Type B pancreatic cell (in vitro differentiated cells): ENCODE data around the gene PDE8B. TPM values are rescaled to one million over a fixed set of nuclear protein-coding genes. Genes with fewer than 3 reads are reported as not detected.
A peak's percentile ranks its signal among the peaks of the same experiment; 100 is the strongest.

Experiments used
- DNase-seq: peaks from one replicate; pipeline ENCODE4 v3.0.0; 2021; ENCODE audit warnings: mixed read lengths; ENCODE audit not compliant: unreplicated experiment; ENCODE audit errors: extremely low spot score
- H3K27ac Mint-ChIP-seq: 2 replicates; pipeline ENCODE4 v1.8.0; 2021; ENCODE audit warnings: mild to moderate bottlenecking, mixed read lengths
- H3K27me3 Mint-ChIP-seq: 2 replicates; pipeline ENCODE4 v1.8.0; 2021; ENCODE audit warnings: mixed read lengths
- H3K36me3 Mint-ChIP-seq: 2 replicates; pipeline ENCODE4 v1.8.0; 2021; ENCODE audit warnings: mixed read lengths
- H3K4me1 Mint-ChIP-seq: one replicate; pipeline ENCODE4 v1.8.0; 2021; ENCODE audit warnings: mixed read lengths; ENCODE audit not compliant: unreplicated experiment
- H3K4me3 Mint-ChIP-seq: 2 replicates; pipeline ENCODE4 v1.8.0; 2021; ENCODE audit warnings: mild to moderate bottlenecking, mixed read lengths
- H3K9me3 Mint-ChIP-seq: 2 replicates; pipeline ENCODE4 v1.8.0; 2021; ENCODE audit warnings: mixed read lengths
- CTCF ChIP-seq: fragments of 200-600 bp; sonication (generic); conservative IDR thresholded peaks from 2 replicates; pipeline ENCODE4 v1.5.0; 2021; ENCODE audit warnings: antibody characterized with exemption, mild to moderate bottlenecking
- total RNA-seq: library from RNA; stranded (reverse); gene quantifications from 2 replicates; pipeline ENCODE4 v1.2.1, GENCODE V29; 2021; ENCODE audit warnings: low replicate concordance

PDE8B gene
- total RNA-seq, 1 donor from 2014 or later: 16.7 TPM

- TF ChIP-seq CTCF: no peak
- Mint-ChIP-seq H3K27me3 (no peaks in the 10 kb centered on the region), H3K4me1 (peaks cover 17% of the 10 kb centered on the region), H3K36me3 (peaks cover 3% of the 10 kb centered on the region), H3K27ac (peak overlapping the region; percentile 26), H3K4me3 (no peak overlapping the region), H3K9me3 (no peaks in the 10 kb centered on the region)
- no peak for DNase-seq
Observed at GRCh38 chr5:77398896-77399295, 188.4 kb downstream of the PDE8B start.

- peaks cover 7% of the 10 kb centered on the region for H3K36me3 Mint-ChIP-seq
- DNase-seq: no peak
- peaks cover 12% of the 10 kb centered on the region for H3K4me1 Mint-ChIP-seq
- no peak overlapping the region for H3K4me3 Mint-ChIP-seq
- TF ChIP-seq CTCF: no peak
- no peaks in the 10 kb centered on the region for H3K27me3 Mint-ChIP-seq
- no peak overlapping the region for H3K27ac Mint-ChIP-seq
- no peaks in the 10 kb centered on the region for H3K9me3 Mint-ChIP-seq
Observed at GRCh38 chr5:77400645-77401044, 190.2 kb downstream of the PDE8B start.

- no peak for DNase-seq
- TF ChIP-seq CTCF: no peak
- no peaks in the 10 kb centered on the region for H3K9me3 Mint-ChIP-seq
- no peak overlapping the region for H3K27ac Mint-ChIP-seq
- peaks cover 11% of the 10 kb centered on the region for H3K36me3 Mint-ChIP-seq
- no peaks in the 10 kb centered on the region for H3K27me3 Mint-ChIP-seq
- no peak overlapping the region for H3K4me3 Mint-ChIP-seq
- peaks cover 2% of the 10 kb centered on the region for H3K4me1 Mint-ChIP-seq
Observed at GRCh38 chr5:77402796-77403195, 192.3 kb downstream of the PDE8B start.

- no peaks in the 10 kb centered on the region for H3K9me3 Mint-ChIP-seq
- H3K27ac Mint-ChIP-seq: no peak overlapping the region
- DNase-seq: no peak
- H3K36me3 Mint-ChIP-seq: peaks cover 17% of the 10 kb centered on the region
- H3K4me3 Mint-ChIP-seq: no peak overlapping the region
- TF ChIP-seq CTCF: no peak
- no peaks in the 10 kb centered on the region for H3K27me3 Mint-ChIP-seq
- no peaks in the 10 kb centered on the region for H3K4me1 Mint-ChIP-seq
Observed at GRCh38 chr5:77407152-77407551, 196.7 kb downstream of the PDE8B start.

GRCh38 chr5:77409870-77410621 lies 199.6 kb downstream of the PDE8B start:
- no peak overlapping the region for H3K27ac Mint-ChIP-seq
- no peaks in the 10 kb centered on the region for H3K27me3 Mint-ChIP-seq
- H3K9me3 Mint-ChIP-seq: no peaks in the 10 kb centered on the region
- H3K4me3 Mint-ChIP-seq: no peak overlapping the region
- no peak for DNase-seq
- no peak for TF ChIP-seq CTCF
- no peaks in the 10 kb centered on the region for H3K4me1 Mint-ChIP-seq
- peaks cover 17% of the 10 kb centered on the region for H3K36me3 Mint-ChIP-seq
